Measurements from ENCODE around the gene CDK19.
A peak's percentile ranks its signal among the peaks of the same experiment; 100 is the strongest.

Gene CDK19

DNA sequence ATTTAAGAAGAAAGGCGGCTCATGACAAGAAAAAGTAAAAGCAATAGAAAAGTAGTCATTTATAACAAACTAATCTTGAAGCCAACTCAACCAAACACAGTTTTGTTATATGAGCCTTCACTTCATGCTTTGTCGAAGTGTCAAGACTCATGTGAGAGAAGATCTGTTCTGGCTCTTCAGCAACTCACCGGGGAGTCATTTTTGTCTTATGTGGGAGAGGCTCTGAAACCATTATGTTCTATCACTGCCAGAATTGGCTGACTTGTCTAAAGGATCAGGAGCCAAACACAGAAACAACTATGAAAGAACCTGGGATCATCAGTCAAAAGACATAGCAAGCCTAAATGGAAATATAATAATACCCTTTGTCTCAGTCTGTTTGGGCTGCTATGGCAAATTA is 105.2 kb downstream of the CDK19 start:
- DNase-seq = no peak
- intact Hi-C loops (cut with DNase I) = no loop called here

DNA sequence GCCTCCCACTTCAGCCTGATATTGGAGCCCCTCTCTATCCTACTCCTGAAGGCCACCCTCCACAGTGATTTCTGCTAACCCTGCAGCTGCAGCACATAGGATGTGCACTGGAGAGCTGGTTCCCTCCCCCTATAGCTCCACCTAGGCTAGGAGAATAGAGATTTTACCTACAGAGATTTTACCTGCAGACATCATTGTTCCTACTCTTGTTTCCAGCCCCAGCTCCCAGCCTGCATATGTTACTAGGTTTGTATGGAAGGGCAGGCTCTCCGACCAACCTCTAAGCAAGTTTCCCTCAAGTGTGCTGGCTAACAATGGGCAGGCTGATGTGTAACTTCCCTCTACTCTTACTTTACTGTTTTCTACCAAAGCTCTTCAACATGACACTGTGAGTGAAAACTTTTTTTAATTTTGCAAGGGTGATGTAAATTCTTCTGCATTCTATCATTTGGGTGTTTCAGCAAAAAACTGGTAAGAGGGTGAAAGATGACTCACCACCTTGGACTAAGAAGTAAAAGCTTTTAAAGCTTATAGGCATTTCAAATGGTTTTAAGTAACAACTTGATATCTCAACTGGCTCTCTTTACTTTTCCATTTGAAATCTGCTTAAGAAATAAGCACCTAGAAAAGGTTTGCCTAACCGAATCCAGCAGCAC is 106.8 kb downstream of the CDK19 start:
- intact Hi-C loops (cut with DNase I) = no loop called here
- DNase-seq = no peak

DNA sequence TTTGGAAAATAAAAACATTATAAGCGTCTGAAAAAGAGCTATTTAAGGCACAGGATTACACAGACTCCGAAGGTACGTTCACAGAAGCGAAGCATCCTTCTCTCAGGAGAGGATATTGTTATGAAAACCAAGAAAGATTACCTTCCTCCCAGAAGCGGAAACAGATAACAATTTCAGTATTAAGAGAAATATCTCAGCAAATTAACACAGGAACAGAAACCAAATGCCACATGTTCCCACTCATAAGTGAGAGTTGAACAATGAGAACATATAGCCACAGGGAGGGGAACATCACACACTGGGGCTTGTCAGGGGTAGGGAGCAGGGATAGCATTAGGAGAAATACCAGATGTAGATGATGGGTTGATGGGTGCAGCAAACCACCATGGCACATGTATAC is 109.7 kb downstream of the CDK19 start:
- intact Hi-C loops (cut with DNase I) = no loop called here

DNA sequence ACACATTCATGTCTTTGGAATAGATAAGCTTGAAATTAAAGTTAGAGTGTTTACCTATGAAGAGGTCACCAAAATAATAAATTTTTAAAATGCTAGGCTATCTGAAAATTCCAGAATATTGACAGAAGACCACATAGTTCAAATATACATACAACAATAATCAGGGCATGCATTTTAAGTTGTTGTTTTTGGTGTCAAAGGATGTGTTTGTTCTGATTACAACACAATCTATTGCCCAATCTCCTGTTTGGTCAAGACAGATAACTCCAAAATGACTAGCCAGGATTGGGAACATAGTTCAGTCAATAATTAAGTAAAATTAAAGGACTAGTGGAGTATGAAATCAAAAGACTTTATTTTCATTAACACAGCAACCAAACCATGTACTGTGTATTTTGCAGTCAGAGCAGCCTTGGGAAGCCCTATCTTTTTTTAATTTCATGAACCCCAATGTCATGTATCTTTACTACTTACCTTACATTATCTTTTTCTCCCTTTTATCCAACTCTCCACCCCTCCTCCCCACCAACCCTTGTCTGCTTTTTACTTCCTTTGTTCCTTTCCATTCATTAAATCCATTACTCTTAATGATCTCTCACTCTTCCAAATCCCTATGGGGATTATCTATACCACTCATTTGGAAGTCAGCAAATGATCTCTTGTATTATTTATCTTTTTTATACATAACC is 111.2 kb downstream of the CDK19 start:
- intact Hi-C loops (cut with DNase I) = no loop called here
- DNase-seq = no peak

More for the DNA sequence above, 109.7 kb downstream of the CDK19 start:
- no peak for DNase-seq

DNA sequence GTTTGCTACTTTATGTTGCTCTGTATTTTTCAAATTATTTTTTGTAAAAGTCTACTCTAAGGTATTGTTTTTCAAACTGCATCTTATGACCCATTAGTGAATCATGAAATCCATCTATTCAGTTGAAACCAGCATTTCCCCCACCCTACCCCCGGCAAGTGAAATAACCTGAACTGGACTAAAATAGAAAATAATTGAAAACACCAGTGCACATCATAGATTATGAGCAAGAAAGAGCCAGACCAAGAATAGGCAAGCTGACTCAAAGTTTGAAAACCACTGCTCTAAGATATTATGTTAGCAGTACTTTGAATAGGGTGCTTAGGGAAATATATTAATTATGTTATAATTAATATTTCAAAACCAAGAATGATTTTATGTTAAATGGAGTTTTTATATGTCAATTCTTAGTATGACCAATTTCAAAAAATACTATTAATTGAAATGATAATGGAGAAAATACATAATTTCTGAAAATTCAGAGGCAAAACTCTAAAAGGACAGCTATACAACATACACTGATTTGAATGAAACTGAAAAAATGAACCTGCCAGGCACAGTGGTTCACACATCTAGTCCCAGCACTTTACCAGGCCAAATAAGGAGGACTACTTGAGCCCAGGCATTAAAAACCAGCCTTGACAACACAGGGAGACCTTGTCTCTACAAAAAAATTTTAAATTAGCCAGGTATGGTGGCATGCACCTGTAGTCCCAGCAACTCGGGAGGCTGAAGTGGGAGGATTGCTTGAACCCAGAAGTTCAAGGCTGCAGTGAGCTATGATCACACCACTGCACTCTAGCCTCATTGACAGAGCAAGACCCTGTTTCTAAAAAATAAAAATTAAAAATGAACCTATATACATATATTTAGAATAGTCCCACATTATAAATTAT is 112.0 kb downstream of the CDK19 start:
- intact Hi-C loops (cut with DNase I) = no loop called here
- no peak for DNase-seq

DNA sequence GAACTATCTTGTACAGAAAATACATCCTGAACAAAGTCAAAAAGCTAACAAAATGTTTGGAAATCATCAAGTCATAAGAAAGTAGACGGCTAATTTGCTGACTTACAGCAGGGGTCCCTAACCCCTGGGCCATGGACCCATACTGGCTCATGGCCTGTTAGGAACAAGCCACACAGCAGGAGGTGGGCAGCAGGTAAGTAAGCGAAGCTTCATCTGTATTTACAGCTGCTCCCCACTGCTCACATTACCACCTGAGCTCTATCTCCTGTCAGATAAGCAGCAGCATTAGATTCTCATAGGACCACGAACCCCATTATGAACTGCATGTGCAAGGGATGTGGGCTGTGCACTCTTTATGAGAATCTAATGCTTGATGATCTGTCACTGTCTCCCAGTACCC is 115.5 kb downstream of the CDK19 start:
- intact Hi-C loops (cut with DNase I) = no loop called here
- DNase-seq = no peak

DNA sequence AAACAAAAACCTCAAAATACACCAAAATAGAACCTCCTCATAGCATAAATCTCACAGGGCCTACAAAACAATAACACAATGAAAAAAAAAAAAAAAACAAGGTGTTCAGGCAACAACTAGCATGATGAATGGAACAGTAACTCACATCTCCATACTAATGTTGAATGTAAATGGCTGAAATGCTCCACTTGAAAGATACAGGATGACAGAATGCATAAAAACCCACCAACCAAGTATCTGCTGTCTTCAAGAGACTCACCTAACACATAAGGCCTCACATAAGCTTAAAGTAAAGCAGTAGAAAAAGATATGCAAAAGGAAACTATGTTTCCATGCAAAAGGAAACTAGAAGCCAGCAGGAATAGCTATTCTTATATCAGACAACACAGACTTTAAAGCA is 121.3 kb downstream of the CDK19 start:
- intact Hi-C loops (cut with DNase I) = no loop called here

DNA sequence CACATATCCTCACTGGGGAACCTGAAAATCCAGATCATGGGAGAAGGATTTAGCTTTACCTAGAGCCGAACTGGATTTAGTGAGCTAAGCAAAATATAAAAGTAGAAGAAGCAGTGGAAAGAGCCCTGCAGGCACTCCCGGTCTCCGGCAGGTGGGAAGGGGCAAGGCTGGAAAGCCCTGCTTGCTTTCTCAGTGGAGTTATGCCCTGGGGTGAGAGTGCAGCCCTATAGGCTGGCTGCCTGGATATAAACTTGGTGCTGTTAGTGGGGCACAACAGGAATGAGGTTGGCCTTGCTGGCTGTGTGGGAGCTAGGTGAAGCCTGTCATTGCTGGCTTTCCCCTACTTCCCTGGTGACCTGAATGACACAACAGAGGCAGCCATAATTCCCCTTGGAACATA is 122.0 kb downstream of the CDK19 start:
- DNase-seq = no peak

More for the DNA sequence above, 121.3 kb downstream of the CDK19 start:
- no peak for DNase-seq

DNA sequence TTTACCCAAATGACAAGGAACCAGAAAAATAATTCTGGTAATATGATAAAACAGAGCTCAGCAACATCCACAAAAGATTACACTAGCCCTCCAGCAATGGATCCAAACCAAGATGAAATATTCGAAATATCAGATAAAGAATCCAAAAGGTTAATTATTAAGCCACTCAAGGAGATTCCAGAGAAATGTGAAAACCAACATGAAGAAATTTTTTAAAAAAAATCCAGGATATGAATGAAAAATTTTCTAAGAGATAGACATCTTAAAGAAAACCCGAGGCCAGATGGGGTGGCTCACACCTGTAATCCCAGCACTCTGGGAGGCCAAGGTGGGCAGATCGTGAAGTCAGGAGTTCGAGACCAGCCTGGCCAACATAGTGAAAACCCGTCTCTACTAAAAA is 124.4 kb downstream of the CDK19 start:
- intact Hi-C loops (cut with DNase I) = no loop called here
- no peak for DNase-seq

More for the DNA sequence above, 122.0 kb downstream of the CDK19 start:
- intact Hi-C loops (cut with DNase I) = no loop called here

DNA sequence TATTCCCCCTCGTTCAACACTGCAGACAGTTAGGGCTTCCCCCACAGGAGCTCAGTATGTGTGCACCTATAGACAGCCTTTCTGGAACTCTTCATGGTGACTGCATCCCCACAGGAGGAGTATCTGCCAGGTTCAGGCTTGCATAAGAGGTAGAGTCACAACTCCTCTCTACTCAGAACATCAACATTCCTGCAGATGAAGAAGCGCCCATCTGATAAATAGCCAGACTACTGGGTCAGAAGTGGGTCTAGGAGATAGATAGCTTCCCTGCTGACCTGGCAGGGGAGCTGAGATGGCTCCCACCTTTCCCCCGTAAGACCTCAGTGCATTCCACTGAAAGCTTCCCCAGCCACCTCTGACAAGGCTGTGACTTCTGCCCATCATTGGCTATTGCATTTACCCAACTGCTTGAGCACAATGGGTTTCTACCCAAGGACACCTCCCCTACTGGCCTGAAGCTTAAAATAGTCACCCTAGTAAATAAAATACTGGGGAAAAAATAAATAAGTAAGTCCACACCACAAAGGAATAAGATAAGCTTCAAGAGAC is 125.1 kb downstream of the CDK19 start:
- intact Hi-C loops (cut with DNase I) = no loop called here
- no peak for DNase-seq

DNA sequence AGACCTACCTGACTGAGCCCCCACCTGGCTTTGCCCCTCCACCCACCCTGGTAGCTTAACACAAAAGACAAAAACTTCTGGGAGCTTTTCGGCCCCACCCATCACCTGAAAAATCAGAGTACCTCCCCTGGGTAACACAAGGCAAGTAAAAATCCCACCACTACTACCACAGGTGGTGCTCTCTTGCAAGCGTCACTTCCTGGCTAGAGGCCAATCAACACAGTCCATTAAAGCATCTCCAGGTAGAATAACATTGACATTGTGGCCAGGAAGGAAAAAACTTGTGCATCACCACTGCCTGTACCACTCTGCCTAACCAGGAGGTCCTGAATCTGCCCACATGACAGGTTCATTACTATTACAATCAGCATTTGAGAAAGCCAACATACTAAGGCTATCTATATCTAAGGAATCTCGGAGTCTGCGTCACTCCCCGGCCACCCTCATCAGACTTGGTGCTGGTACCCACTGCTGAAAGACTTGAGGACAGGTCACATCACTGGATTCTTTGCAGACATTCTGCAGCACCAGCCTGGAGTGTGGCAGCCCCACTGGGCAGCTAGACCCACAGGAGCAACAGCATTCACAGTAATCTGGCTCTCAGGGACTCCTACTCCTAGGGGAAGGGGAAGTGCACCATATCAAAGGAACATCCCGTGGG is 125.9 kb downstream of the CDK19 start:
- intact Hi-C loops (cut with DNase I) = loop anchor here (10.0 kb wide), 1 partner anchor 125 kb away; the partner anchor contains the start of gene CDK19
- no peak for DNase-seq

DNA sequence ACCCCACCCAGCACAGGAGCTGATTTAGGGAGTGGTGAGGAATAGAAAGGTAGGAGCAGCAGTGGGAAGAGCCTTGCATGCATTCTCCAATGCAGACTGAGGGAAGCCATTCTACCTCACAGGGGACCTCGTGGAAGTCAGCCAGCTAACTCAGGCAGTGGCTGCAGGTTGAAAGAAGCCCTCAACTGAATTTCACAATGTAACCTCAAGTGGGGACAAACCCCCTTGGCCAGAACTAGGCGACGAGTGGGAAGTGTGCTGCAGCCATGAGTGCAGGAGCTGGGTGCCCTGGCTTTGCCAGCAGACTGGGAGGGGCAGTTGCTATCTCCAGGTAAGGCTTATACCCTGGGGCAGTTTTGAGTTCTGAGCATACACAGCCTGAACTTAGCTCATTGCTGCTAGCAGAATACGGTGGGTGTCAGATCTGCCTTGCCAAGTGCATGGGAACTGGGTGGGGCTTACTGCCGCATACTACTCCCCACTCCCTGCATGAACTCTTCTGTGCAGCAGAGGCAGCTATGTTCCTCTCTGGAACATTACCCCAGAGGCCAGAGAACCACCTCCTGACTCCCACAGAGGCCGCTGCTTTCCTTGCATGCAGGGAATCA is 126.5 kb downstream of the CDK19 start:
- intact Hi-C loops (cut with DNase I) = loop anchor here (10.0 kb wide), 1 partner anchor 126 kb away; the partner anchor contains the start of gene CDK19
- DNase-seq = no peak

DNA sequence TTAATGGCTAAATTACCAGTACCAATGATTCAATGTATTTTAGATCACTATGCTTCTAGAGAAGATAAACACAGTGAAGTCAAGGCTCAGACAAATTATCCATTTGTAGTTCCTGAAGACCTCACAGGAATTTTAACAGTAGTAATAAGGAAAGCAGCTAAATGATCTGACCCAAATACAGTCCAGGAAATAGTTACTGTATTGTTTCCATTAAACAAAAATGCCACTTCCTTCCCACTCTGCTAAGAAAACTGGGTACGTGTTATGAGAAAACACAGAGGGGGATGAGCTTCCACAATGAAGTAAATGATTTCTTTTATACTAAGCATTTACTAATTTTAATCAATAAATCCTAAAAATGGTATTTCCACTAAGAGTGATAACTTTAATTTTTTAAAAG is 127.9 kb downstream of the CDK19 start:
- intact Hi-C loops (cut with DNase I) = loop anchor here (10.0 kb wide), 1 partner anchor 127 kb away; the partner anchor contains the start of gene CDK19
- DNase-seq = no peak

DNA sequence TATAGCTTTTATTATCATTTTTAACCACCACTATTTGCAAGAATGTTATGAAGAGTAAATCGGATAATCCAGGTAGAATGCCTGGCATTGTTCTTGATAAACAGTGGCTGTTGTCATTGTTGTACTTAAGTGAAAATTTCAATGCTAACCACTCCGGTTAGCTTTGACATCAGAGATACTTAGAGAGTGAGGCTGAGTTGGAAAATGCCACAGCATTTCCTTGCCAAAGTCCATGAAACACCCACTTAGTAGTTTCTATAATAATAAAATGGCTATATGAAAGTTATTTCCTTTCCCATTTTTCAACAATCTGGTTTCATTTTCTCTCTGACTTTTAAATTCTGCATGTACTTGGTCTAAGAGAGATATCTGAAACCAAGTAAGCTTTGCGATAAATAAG is 132.0 kb downstream of the CDK19 start:
- intact Hi-C loops (cut with DNase I) = loop anchor here (5.0 to 10.0 kb wide), 3 partner anchors 132 to 194 kb away; partner anchors contain the start of gene CDK19
- no peak for DNase-seq

DNA sequence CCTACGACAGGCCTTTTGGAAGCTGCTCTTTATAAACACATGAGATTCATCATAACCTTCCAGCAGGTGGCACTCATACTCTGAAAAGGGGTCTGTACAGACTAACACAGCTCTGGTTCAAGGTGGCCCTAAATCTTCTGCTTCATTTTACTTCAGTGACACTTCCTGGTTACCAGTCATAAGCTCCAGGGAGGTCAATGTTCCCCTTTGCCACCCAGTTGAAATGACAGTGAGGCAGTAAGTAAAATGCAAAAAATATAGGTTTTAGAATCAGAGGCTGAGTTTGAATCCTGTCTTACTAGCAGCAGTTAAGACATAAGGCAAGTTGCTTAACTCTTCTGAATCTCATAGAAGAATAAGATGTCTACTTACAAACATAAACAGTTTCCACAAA is 132.8 kb downstream of the CDK19 start:
- DNase-seq = peak in 3 of 10 donors; percentile 21 to 62 (median 33)
- intact Hi-C loops (cut with DNase I) = loop anchor here (1.0 to 10.0 kb wide), 4 partner anchors 132 to 267 kb away; partner anchors contain the start of gene CDK19

DNA sequence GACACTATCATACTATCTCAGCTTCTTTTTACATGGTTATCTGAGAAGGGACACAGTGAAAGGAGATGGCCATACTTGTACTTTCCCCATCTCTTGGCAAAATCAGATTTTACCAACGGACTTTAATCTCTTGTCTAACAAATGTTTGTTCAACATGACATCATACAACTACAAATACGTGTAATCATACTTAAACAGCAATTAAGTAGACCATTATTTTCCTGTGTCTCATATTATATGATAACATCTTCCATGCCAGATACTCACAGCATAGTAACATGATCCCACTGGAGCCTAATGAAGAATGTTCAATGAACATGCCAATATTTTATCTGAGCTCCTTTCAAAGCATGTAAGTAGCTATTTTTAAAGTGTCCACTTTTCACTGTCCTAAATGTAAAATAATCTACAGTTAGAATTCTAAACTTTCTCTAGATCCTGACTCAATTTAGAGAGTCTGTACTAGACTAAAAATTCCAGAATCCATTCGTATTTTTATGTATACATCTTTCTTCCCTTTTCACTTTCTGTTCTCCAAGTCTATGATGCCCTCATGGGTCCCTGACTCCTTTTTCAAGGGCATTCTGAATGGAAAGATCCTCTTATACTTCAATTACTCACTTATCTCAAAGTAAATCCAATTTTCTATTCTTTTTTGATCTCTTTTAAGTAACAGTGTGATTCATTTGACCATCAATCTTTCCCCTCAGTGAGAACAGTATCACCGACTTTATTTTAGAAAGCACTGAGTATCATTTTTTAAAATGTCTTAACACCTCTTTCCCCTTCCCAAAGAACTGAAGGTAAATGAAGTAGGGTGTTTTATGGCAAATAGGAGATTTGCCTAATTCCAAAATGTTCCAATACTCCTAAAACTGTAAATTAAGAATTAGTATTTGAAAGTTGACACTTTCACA is 133.5 kb downstream of the CDK19 start:
- no peak for DNase-seq
- intact Hi-C loops (cut with DNase I) = loop anchor here (1.0 to 10.0 kb wide), 4 partner anchors 133 to 268 kb away; partner anchors contain the start of gene CDK19

DNA sequence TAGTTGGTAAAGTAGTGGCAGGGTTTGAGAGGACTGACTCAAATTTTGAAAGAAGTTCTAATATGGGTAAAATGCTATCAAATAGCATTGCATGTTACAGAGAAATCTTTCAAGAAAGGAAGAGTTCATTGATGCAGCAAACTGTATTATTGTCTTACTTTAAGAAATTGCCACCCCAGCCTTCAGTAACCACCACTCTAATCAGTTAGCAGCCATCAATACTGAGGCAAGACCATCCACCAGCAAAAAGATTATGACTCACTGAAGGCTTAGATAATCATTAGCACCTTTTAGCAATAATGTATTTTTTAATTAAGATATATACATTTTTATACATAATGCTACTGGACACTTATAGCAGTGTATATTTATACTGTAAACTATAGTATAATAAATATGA is 138.9 kb downstream of the CDK19 start:
- DNase-seq = no peak
- intact Hi-C loops (cut with DNase I) = no loop called here

DNA sequence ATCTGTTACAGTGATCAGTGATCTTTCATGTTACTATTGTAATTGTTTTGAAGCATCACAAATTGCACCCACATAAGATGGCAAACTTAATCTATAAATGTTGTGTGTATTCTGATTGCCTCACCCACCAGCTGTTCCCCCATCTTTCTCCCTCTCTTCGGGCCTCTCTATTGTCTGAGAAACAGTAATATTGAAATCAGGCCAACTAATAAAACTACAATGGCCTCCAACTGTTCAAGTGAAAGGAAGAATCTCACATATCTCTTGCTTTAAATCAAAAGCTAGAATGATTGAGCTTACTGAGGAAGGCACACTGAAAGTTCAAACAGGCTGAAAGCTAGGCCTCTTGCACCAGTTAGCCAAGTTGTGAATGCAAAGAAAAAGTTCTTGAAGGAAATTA is 141.2 kb downstream of the CDK19 start:
- no peak for DNase-seq
- intact Hi-C loops (cut with DNase I) = no loop called here

DNA sequence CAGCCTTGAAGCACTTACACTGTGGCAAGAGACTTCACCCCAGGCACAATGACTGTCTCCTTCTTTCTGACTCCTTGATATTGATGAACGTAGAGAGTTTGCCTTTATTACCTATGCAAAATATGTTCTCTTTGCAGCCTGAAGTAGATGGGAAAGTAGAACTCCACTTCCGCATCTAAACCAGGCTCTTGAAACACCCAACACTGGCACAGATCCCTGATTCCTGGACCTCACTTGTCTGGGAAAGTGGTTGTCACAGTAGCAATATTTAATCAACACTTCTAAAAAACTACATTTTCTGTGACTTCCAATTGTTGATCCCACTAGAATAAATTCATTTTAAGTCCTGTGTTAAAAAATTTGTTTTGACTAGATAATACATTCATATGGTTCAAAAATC is 143.1 kb downstream of the CDK19 start:
- DNase-seq = no peak
- intact Hi-C loops (cut with DNase I) = no loop called here

Data from posterior cingulate gyrus (tissue), 11 donors.